ENCODE results near the gene MLN. TPM values are rescaled to one million over a fixed set of nuclear protein-coding genes. Genes with fewer than 3 reads are reported as not detected.

The MLN gene
- total and polyA plus RNA-seq, 2 donors (not counting 3 experiments of a cell fraction or from before 2014, with no cell fraction given): not detected

DNA sequence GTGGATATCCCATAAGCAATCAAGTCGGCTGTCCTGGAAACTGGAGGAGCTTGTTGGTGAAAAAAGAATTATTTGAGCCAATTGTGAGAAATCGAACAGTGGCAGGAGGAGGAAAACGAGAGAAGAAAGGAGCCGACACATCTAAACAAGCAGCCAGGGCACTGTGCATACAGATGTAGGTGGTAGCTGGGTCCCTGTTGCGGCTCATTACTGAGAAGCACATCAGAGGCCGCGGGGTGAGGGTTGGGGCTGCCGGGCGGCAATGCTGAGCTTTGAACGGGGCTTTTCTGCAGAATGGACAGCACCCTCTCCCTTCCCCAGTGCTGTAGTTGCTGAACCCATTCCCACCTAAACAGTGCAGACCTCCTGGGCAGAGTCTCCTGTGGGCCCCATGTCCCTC lies 10.8 kb downstream of the MLN start:
- H3K4me1 ChIP-seq (ENCODE audit: control insufficient read depth, extremely low read depth, insufficient read depth, low read length): peaks cover 5% of the 10 kb centered on the region
- CTCF ChIA-PET: interaction anchor here (0.9 to 2.9 kb wide), 3 partner anchors 10 to 22 kb away, joined by 3 to 14 read pairs (median 4); no protein-coding TSS in a partner anchor
- DNase-seq (ENCODE audit: low read depth, low spot score): no peak
- POLR2A ChIA-PET: no interaction called here
- H3K36me3 ChIP-seq (ENCODE audit: control insufficient read depth in 2 of 2, extremely low read depth in 1 of 2, insufficient read depth in 2 of 2, low read length in 2 of 2): no peaks in the 10 kb centered on the region
- H3K9me3 ChIP-seq (replicated peaks; ENCODE audit: control insufficient read depth, insufficient read depth, low read length): no peaks in the 10 kb centered on the region
- dilution Hi-C loops (cut with MboI; ENCODE audit: extremely low pct_ligation_motif_present, low sequenced_read_pairs): no loop called here
- H3K27me3 ChIP-seq (ENCODE audit: control insufficient read depth in 2 of 2, insufficient read depth in 2 of 2, low read length in 2 of 2): peaks cover 0 to 6% of the 10 kb centered on the region in 2 experiments
- H3K79me2 ChIP-seq (ENCODE audit: control insufficient read depth, insufficient read depth, low read length): peaks cover 3% of the 10 kb centered on the region
- no peak overlapping the region for H3K27ac ChIP-seq (ENCODE audit: insufficient read depth, low read depth, low read length)
- H2AFZ ChIP-seq (ENCODE audit: low read depth, low read length): no peak overlapping the region
- no TSS peak for BruUV-seq (replicated peaks)
- H3K4me2 ChIP-seq (ENCODE audit: insufficient read depth, low read length): no peak overlapping the region
- no peak overlapping the region for H3K4me3 ChIP-seq (replicated peaks in 1 of 3; ENCODE audit: insufficient read depth in 1 of 3, low read depth in 1 of 3, low read length in 3 of 3)
- no peaks in the 10 kb centered on the region for H4K20me1 ChIP-seq (replicated peaks; ENCODE audit: control insufficient read depth, extremely low read depth, insufficient read depth, low read length)
- H3K9ac ChIP-seq (replicated peaks; ENCODE audit: extremely low read depth, insufficient read depth, low read length): no peak overlapping the region
- intact Hi-C loops (cut with micrococcal nuclease): no loop called here
- no peak for FAIRE-seq
- no peak for TF ChIP-seq POLR2AphosphoS5 (IDR thresholded peaks at IDR 0.05; ENCODE audit: insufficient read depth, low read depth, low read length)
- no peak for TF ChIP-seq EZH2 (IDR thresholded peaks at IDR 0.05; ENCODE audit: borderline replicate concordance, low read depth, low read length, severe bottlenecking)
- TF ChIP-seq MYC (IDR thresholded peaks at IDR 0.05; ENCODE audit: low read depth, low read length): no peak
- no peak for TF ChIP-seq JUN (IDR thresholded peaks at IDR 0.05; ENCODE audit: borderline replicate concordance, insufficient read depth, insufficient read length, low read depth)
- TF ChIP-seq POLR2A (IDR thresholded peaks at IDR 0.05; ENCODE audit: low read depth, low read length): no peak
- TF ChIP-seq FOS (IDR thresholded peaks at IDR 0.05; ENCODE audit: borderline replicate concordance, insufficient read depth, low read length): no peak
- TF ChIP-seq CTCF (IDR thresholded peaks at IDR 0.05; ENCODE audit: extremely low read depth in 1 of 2, insufficient read depth in 1 of 2, low read depth in 1 of 2, low read length in 2 of 2): no peak
- no peak for TF ChIP-seq GATA2 (IDR thresholded peaks at IDR 0.05; ENCODE audit: insufficient read depth, insufficient read length, low read depth, low read length)
- TF ChIP-seq, protein P1, sequence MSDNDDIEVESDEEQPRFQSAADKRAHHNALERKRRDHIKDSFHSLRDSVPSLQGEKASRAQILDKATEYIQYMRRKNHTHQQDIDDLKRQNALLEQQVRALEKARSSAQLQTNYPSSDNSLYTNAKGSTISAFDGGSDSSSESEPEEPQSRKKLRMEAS (IDR thresholded peaks at IDR 0.05; ENCODE audit: insufficient read depth, insufficient read length): no peak
- no peaks in the 10 kb centered on the region for H3K9me1 ChIP-seq (replicated peaks; ENCODE audit: control insufficient read depth, extremely low read depth, insufficient read depth, low read length)
